H1 (cell line): ENCODE measurements around the gene FXR2. TPM values are rescaled to one million over a fixed set of nuclear protein-coding genes. Genes with fewer than 3 reads are reported as not detected.

Experiments
- ASH2L ChIP-seq: fragments of 200-600, 300-600 bp; sonication (generic); IDR thresholded peaks from one replicate; pipeline ENCODE4 v1.7.1; 2017; ENCODE audit warnings: low read length
- ATF2 ChIP-seq: IDR thresholded peaks from 2 replicates; pipeline ENCODE4 v1.6.1; 2012; ENCODE audit warnings: low read length, inconsistent platforms
- BRCA1 ChIP-seq: IDR thresholded peaks from 2 replicates; pipeline ENCODE4 v1.6.1; 2012; ENCODE audit warnings: low read depth, low read length, improper control_type of control experiment
- CHD2 ChIP-seq: IDR thresholded peaks from 2 replicates; pipeline ENCODE4 v1.6.1; 2012; ENCODE audit warnings: low read length, improper control_type of control experiment
- CTBP2 ChIP-seq: IDR thresholded peaks from 2 replicates; pipeline ENCODE4 v1.7.0; 2011; ENCODE audit warnings: borderline replicate concordance, mild to moderate bottlenecking, moderate library complexity, mixed read lengths, low read length; ENCODE audit not compliant: insufficient read depth, insufficient read length
- E2F6 ChIP-seq: IDR thresholded peaks from 2 replicates; pipeline ENCODE4 v1.6.1; 2012; ENCODE audit warnings: inconsistent platforms
- EGR1 ChIP-seq: IDR thresholded peaks from 2 replicates; pipeline ENCODE4 v1.6.1; 2011; ENCODE audit warnings: low read depth, low read length, borderline replicate concordance
- GABPA ChIP-seq: IDR thresholded peaks from 2 replicates; pipeline ENCODE4 v1.6.1; 2011; ENCODE audit warnings: mild to moderate bottlenecking, low read length, moderate library complexity, borderline replicate concordance; ENCODE audit not compliant: insufficient read depth
- JUND ChIP-seq: IDR thresholded peaks from 2 replicates; pipeline ENCODE4 v1.6.1; 2011; ENCODE audit warnings: mild to moderate bottlenecking, improper control_type of control experiment, low read length
- KDM1A ChIP-seq: fragments of 200-600, 300-600 bp; sonication (generic); IDR thresholded peaks from 2 replicates; pipeline ENCODE4 v1.7.1; 2016; ENCODE audit warnings: mild to moderate bottlenecking, low read length, borderline replicate concordance
- KDM5A ChIP-seq: fragments of 200-600 bp; IDR thresholded peaks from 2 replicates; pipeline ENCODE4 v1.7.1; 2012; ENCODE audit warnings: mild to moderate bottlenecking, low read length, inconsistent platforms, mixed read lengths
- POLR2A ChIP-seq, 2 experiments: IDR thresholded peaks; 1 replicate in 1 of 2; 2 replicates in 1 of 2; pipeline ENCODE4 v1.6.1; 2011; ENCODE audit warnings: low read depth in 2 of 2, low read length in 2 of 2, mild to moderate bottlenecking in 2 of 2; ENCODE audit errors: control extremely low read depth in 1 of 2
- RNF2 ChIP-seq: fragments of 200-900, 300-1000 bp; sonication (generic); IDR thresholded peaks from 2 replicates; pipeline ENCODE4 v1.7.1; 2016; ENCODE audit warnings: borderline replicate concordance, low read depth, mild to moderate bottlenecking, antibody characterized with exemption, low read length; ENCODE audit not compliant: poor library complexity, severe bottlenecking; ENCODE audit errors: missing control alignments
- SP1 ChIP-seq: IDR thresholded peaks from 2 replicates; pipeline ENCODE4 v1.6.1; 2011; ENCODE audit warnings: low read depth, low read length
- SRF ChIP-seq: IDR thresholded peaks from 2 replicates; pipeline ENCODE4 v1.6.1; 2011; ENCODE audit warnings: mild to moderate bottlenecking, low read depth, low read length, moderate library complexity
- SUZ12 ChIP-seq: fragments of 200-600 bp; sonication (generic); IDR thresholded peaks from 2 replicates; pipeline ENCODE4 v1.6.1; 2012; ENCODE audit warnings: mild to moderate bottlenecking, inconsistent platforms, low read length, moderate library complexity, mixed read lengths
- TAF7 ChIP-seq: optimal IDR thresholded peaks from 2 replicates; pipeline ENCODE3; 2011; ENCODE audit warnings: low read depth, mild to moderate bottlenecking, inconsistent platforms, low read length, moderate library complexity, borderline replicate concordance
- TBP ChIP-seq: IDR thresholded peaks from 2 replicates; pipeline ENCODE4 v1.6.1; 2011; ENCODE audit warnings: low read depth, low read length, improper control_type of control experiment
- YY1 ChIP-seq: IDR thresholded peaks from 2 replicates; pipeline ENCODE4 v1.6.1; 2011; ENCODE audit warnings: low read depth, mild to moderate bottlenecking, low read length
- ZNF274 ChIP-seq: IDR thresholded peaks from 2 replicates; pipeline ENCODE4 v1.7.0; 2012; ENCODE audit warnings: low read length, borderline replicate concordance; ENCODE audit errors: extremely low read depth
- polyA plus RNA-seq, 7 experiments: library from polyadenylated mRNA; depleted of rRNA in 3 of 7; stranded (reverse) in 5 of 7; unstranded in 2 of 7; fragments of >200 nt in 5 of 7; fragments of 200-250 nt in 2 of 7; gene quantifications; 1 replicate in 5 of 7; 2 replicates in 1 of 7; 4 replicates in 1 of 7; pipeline versions ENCODE4 v1.2.1 to v1.2.3, GENCODE V29; 2011 to 2013; ENCODE audit warnings: missing spikeins in 2 of 7, mixed read lengths in 2 of 7
- total RNA-seq: library from RNA; stranded (reverse); fragmentation: NEBNext Ultra II Directional; extraction: Animal tissue kit (Norgen Biotek cat#: 25700); gene quantifications from 2 replicates; pipeline ENCODE4 v1.2.1, GENCODE V29; 2021
- TF ChIP-seq, protein P1 (sequence below): IDR thresholded peaks from 2 replicates; pipeline ENCODE4 v1.6.1; 2011; ENCODE audit warnings: low read depth, mild to moderate bottlenecking, low read length; ENCODE audit not compliant: insufficient read depth

FXR2 gene
- total and polyA plus RNA-seq, 2 of the 8 experiments (the other 6 are each of a cell fraction or from before 2014, with no cell fraction given), result 26.2 to 44.0 TPM

DNA sequence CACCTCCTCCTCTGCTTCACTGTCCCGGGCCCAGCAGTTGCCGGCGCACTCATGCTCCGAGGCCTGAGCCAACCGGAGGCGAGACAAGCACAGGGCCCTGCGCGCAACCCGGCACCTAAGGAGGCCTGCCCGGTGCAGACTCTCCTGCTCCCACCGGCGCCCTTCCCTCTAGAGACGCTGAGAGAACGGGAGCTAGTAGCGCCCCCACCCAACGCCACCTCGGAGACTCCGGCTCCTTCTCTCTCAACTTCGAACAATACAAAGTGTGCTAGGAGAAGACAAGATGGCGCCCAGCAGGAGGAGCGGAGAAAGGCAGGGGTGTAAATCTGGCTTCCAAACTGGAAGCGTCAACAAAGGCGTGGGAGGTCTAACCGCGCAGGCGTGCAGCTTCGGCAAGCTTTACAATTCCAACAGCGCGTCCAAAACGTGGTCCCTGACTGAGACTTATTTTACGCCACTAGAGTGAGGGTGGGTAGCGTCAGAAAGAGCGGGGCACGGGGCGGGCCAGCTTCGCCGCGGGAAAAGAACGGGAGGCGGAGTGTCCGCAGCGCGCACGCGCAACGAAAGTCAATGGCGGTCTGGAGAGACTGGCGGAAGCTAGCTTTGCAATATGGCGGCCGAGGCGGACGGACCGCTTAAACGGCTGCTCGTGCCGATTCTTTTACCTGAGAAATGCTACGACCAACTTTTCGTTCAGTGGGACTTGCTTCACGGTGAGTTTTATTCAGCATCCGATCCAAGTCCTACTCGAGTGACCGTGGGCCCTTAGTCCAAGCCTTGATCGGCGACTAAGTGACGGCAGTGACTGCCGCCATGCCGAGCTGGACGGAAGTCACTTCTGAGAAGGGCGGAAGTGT lies 31.2 kb downstream of the FXR2 start, which contains the start of gene MPDU1 (continued):
- peak; percentile 89; the same call in 1 of the 2 replicates for TF ChIP-seq GABPA
- TF ChIP-seq KDM5A, result peak; percentile 51; the same call in 1 of the 2 replicates
- no peak for TF ChIP-seq KDM1A
- TF ChIP-seq EGR1, result no peak
- TF ChIP-seq RNF2, result peak; percentile 56
- TF ChIP-seq SP1, result no peak
- no peak for TF ChIP-seq BRCA1
- TF ChIP-seq YY1, result peak; percentile 95
- TF ChIP-seq SRF, result no peak
- no peak for TF ChIP-seq CTBP2
- TF ChIP-seq ASH2L, result peak; percentile 71
- no peak for TF ChIP-seq CHD2
- peak; percentile 90 for TF ChIP-seq E2F6
- peak; percentile 84 for TF ChIP-seq TAF7
- no peak for TF ChIP-seq ZNF274
- TF ChIP-seq JUND, result no peak
- TF ChIP-seq, protein P1, sequence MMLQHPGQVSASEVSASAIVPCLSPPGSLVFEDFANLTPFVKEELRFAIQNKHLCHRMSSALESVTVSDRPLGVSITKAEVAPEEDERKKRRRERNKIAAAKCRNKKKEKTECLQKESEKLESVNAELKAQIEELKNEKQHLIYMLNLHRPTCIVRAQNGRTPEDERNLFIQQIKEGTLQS, result no peak
- no peak for TF ChIP-seq SUZ12
- TF ChIP-seq TBP, result peak; percentile 90
- TF ChIP-seq POLR2A (IDR thresholded peaks at IDR 0.05; ENCODE audit: control extremely low read depth in 1 of 2, low read depth in 2 of 2, low read length in 2 of 2), result peak; percentile 75 to 94
- TF ChIP-seq ATF2, result peak; percentile 46; the same call in 1 of the 2 replicates
